GM18526 (cell line): ENCODE data around the gene RTRAF.

ENCODE experiments used
- POLR2A ChIP-seq: IDR thresholded peaks from 3 replicates; pipeline ENCODE4 v1.6.1; 2011; ENCODE audit not compliant: insufficient read length; ENCODE audit errors: extremely low read depth

The RTRAF gene

DNA sequence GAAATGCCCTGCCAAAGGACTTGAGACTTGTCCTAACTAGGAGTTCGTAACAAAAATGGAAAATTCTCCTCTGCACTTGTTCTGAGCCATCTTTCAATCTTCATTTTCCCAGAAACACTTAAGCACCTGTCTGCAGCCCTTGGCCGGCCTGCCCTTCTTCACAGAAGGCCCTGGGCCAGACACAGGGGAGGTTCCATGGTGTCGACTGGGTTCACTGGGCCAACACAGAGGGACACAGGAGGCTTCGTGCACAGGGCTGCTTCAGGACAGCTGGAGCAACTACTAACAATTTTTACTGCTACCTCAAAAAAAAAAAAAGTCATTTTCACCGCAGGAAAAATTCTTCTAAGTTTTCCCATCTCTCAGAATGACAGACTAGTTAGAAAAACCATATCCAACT is 59.9 kb downstream of the RTRAF start:
- no peak for TF ChIP-seq POLR2A

DNA sequence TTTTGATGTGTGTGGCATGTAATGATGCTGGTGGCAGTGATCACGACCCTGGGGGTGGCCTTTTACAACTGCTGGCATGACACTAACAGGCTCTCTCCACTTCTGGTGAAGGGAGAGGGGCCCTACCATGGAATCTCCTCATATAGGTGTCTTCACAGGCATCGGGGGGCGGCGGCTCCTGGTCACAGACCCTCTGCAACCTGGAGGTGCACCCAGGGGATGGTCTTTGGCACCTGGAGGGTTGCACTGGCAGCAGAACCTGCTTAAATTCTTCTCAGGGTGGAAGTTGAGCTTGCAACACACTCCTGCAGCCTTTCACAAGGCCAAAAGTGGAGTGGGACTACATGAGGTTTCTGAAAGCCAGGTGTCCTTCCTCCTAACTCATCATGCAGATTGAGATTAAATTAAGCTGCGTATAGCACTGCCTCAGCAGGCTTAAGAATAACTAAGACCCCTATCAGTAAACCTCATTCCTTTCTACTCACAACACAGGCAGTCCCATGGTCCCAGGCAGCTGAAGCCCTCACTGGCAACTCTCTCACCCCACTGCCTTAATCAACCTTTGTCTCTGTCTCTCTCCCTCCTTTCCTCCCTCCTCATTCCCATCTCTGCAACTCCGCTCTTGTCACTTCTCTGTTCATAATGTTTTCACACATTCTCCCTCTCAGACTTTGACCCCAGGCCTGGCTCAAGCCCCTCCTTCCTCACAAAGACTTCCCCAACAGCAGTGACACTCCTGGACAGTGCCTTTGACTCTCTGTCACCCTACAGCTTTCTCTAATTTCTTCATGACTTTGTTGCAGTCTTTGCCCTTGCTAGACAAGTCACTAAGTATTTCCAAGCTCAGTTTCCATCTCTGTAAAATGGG is 60.6 kb downstream of the RTRAF start:
- no peak for TF ChIP-seq POLR2A

DNA sequence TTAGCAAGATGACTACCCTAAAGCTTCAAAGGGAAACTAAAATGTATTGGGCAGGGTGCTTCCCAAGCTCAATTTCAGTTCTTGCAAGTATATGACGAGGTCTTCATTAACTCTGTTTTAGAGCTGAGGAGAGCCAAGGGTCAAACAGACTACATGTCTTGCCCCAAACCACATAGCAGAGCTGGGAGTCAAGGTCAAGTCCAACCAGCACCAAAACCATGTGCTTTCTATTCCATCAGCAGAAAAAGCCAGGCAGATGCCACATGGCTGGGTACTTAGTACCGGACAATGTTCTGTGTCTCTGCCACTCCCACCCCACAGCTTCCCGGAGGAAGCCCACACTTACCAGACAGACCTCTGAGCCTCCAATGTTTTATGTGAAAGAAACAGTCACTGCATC is 61.9 kb downstream of the RTRAF start:
- TF ChIP-seq POLR2A: no peak

DNA sequence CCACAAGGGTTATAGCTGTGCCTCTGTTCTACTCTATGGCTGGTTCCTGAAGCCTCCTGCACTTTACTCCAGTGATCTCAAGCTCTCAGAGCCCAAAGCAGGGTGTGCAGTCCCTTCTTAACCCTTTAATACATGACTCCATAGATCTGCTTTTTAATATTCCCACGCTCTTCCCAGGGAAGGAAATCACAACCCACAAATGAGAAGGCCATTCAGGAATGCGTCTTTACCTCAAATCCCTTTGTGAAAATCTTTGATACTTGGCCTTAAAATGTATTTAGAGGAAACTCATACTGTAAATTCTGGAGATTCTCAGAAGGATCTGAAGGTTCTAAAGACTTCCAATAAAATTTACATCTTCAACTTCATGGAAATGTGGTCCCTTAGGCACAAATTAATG is 62.5 kb downstream of the RTRAF start:
- TF ChIP-seq POLR2A: no peak

DNA sequence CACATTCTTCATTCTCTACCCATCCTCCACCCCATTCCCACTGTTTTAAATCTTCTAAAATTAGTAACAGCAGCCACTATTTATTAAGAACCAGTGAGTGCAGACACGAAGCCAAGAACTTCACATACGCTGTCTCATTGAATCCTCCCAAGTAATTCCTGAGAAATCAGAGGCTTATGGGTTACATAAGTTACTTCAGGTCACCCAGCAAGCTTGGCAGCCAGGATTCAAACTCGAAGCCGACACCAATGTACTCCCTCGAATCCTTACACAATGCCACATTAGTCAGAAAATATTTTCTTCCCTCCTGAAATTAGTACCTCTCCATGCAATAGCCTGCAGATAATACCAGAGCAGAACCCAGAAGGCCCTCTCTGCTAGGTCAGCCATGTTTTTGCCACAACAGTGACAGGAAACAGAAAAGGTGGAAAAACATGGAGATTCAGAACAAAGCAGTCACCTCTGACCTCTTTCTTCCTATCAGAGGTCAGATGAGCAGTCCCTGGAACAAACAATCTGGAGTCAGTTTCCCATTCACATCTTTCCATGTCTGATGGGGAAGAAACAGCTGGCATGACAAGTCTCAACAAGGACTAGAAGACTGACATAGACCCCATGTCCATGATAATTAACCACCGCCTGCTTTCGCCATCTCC is 63.1 kb downstream of the RTRAF start:
- TF ChIP-seq POLR2A: no peak

DNA sequence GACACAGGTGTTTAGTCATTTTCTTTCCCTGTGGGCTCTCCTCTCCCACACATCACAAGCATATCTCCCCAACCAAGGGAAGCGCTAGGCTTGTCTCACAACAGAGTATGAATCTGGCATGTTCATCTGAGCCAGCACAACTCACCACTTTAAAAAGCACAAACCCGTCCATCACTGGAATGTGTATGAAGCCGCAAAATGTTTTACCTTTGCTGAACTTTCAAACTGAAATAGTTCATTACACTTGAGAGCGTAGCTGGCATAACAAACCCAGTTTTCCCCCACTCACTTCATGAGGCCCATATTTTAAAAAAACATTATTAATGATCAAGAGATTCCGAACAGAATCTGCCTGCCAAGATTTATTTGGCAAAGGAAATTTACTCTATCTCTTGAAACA is 63.7 kb downstream of the RTRAF start:
- no peak for TF ChIP-seq POLR2A

DNA sequence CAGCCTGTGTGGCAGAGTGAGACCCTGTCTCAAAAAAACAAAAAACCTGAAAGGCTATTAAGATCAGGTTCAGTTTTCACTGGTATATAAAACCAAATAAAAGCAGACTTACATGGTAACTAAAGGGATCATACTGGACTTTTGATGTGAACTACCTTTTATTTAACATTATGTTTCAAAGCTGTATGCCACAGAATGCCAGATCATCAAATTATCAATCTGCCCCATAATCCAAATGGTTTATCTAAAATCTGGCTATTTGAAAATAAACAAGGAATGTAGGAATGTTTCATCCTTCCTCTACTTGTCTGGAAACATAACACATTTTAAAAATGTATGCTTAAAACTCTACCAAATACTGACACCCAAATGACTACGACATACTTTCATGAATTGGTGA is 65.3 kb downstream of the RTRAF start:
- no peak for TF ChIP-seq POLR2A

DNA sequence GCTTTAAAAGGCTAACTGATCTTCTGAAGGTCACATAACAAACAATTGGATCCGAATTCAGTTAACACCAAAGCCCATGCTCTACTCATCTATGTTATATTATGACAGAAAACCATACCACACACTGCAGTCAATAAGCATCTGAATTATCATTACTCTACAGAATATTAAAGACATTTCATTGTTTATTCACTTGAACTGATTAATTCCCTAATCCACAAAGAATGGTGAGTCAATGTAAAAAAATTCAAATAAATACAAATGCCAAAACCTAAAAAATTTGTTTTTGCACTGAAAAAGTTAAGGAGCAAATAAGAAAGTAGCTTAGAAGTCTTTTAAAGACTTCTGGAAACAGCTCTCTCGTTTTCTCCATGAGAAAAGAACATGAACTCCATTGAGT is 65.8 kb downstream of the RTRAF start:
- no peak for TF ChIP-seq POLR2A

DNA sequence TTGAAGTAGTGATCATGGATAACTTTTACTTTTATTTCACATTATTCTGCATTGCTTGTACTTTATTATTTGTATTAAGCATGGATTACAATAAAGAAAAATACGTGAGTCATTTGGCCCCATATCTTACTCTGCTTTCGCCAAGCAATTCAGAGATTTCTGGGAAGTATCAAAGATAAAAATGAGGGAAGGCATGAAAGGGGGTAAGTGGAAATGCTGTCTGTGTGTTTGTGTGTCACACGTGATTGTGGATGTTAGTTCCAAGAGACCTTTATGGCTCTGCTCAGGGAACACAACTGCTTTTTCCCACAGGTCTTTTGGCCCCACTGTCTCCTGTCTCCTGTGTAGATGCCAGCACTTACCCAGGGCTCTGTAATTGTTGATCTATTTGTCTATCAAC is 69.0 kb downstream of the RTRAF start:
- no peak for TF ChIP-seq POLR2A

DNA sequence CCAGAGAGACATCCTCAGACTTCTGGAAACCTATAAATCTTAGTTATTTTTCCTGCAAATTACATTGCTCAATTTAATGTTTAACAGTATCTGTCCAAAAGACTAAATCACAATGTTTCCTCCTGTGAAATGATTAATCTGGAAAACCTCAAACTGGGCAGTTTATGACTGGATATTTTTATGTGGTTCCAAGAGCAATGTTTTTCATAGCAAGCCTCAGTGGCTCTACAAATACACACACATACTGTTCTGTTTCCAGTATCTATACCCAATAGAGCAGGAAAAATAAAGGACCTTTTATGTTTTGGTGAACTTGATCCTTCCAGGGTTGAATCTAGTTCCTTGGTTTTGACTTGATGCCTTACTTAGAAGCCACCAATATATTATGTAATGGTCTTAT is 70.3 kb downstream of the RTRAF start:
- no peak for TF ChIP-seq POLR2A

DNA sequence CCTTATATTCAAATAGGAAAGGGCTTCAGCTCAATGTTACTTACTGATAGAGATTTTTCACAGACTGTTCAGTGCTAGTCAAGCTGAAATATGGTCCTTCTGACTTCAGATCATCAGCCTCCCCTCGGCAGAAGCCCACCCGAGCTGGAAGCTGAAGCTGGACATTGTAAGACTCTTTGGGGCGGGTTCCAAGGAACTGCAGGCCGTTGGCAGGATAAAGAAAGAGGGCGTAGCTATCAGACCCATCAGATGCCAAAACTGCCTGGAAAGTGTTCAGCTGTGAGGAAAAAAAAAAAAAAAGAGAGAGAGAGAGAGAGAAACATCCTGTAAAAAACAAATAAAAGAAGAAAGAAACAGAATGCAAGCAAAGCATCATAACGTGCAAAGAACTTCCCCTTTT is 70.7 kb downstream of the RTRAF start:
- TF ChIP-seq POLR2A: no peak
